ENCODE measurements around the gene OXNAD1.
A peak's percentile ranks its signal among the peaks of the same experiment; 100 is the strongest.

OXNAD1 gene

GRCh38 chr3:16335333-16335732 is 70.3 kb downstream of the OXNAD1 start:
- no peak for TF ChIP-seq CTCF (IDR thresholded peaks at IDR 0.05; ENCODE audit: low read depth, low read length, missing control alignments)
- no peak for DNase-seq (ENCODE audit: extremely low read depth, low read depth)

GRCh38 chr3:16335772-16336645 is 71.0 kb downstream of the OXNAD1 start:
- H3K4me3 ChIP-seq (replicated peaks; ENCODE audit: low read depth, low read length) = no peak overlapping the region
- DNase-seq (ENCODE audit: extremely low read depth, low read depth) = no peak
- no peak for TF ChIP-seq CTCF (IDR thresholded peaks at IDR 0.05; ENCODE audit: low read depth, low read length, missing control alignments)

More at GRCh38 chr3:16335333-16335732, 70.3 kb downstream of the OXNAD1 start:
- H3K4me3 ChIP-seq (replicated peaks; ENCODE audit: low read depth, low read length) = no peak overlapping the region

GRCh38 chr3:16336825-16337224 is 71.8 kb downstream of the OXNAD1 start:
- H3K4me3 ChIP-seq (replicated peaks; ENCODE audit: low read depth, low read length) = no peak overlapping the region
- no peak for DNase-seq (ENCODE audit: extremely low read depth, low read depth)
- TF ChIP-seq CTCF (IDR thresholded peaks at IDR 0.05; ENCODE audit: low read depth, low read length, missing control alignments) = no peak

- no peak for TF ChIP-seq CTCF (IDR thresholded peaks at IDR 0.05; ENCODE audit: low read depth, low read length, missing control alignments)
- no peak for DNase-seq (ENCODE audit: extremely low read depth, low read depth)
- no peak overlapping the region for H3K4me3 ChIP-seq (replicated peaks; ENCODE audit: low read depth, low read length)
These were observed 73.0 kb downstream of the OXNAD1 start for GRCh38 chr3:16337856-16338540.

- peak; percentile 96 for DNase-seq (ENCODE audit: extremely low read depth, low read depth)
- TF ChIP-seq CTCF (IDR thresholded peaks at IDR 0.05; ENCODE audit: low read depth, low read length, missing control alignments) = no peak
- no peak overlapping the region for H3K4me3 ChIP-seq (replicated peaks; ENCODE audit: low read depth, low read length)
These were observed 74.0 kb downstream of the OXNAD1 start for GRCh38 chr3:16338999-16339398.

GRCh38 chr3:16343101-16343500 is 78.1 kb downstream of the OXNAD1 start:
- H3K4me3 ChIP-seq (replicated peaks; ENCODE audit: low read depth, low read length) = no peak overlapping the region
- no peak for TF ChIP-seq CTCF (IDR thresholded peaks at IDR 0.05; ENCODE audit: low read depth, low read length, missing control alignments)
- DNase-seq (ENCODE audit: extremely low read depth, low read depth) = no peak
